ENCODE data around the gene FAT4. TPM values are rescaled to one million over a fixed set of nuclear protein-coding genes. Genes with fewer than 3 reads are reported as not detected.
A peak's percentile ranks its signal among the peaks of the same experiment; 100 is the strongest.

FAT4 gene
- total RNA-seq, 2 donors from 2014 or later: 0.22 to 2.1 TPM

DNA sequence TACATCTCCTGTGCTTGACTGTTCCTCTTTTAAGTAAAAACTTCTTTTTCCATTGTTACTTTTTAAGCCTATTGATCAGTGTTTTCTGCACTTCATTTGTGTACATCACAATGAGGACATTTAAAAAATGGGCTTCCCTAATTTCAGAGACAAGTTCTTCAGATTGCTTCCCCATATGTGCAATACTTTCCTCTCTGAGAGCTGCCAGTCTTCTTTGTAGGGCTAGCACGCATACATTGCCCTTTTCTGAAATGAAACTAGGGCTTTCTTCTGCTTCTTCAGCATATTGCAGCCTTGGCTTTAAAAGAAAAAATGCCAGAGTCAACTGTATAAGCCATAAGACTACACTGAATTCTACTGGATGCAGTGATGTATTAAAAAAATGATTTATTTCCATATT, 37.8 kb downstream of the FAT4 start:
- H3K4me1 ChIP-seq (ENCODE audit: control insufficient read depth, insufficient read depth, low read length): peaks cover 2% of the 10 kb centered on the region
- no peaks in the 10 kb centered on the region for H3K27me3 ChIP-seq (ENCODE audit: control insufficient read depth, insufficient read depth, low read length, poor library complexity, severe bottlenecking)
- H3K4me1 Mint-ChIP-seq: peaks cover 1% of the 10 kb centered on the region
- no peak overlapping the region for H3K27ac ChIP-seq (ENCODE audit: low read depth, low read length)
- H3K27ac Mint-ChIP-seq: no peak overlapping the region
- DNase-seq: no peak
- H3K4me3 ChIP-seq (ENCODE audit: low read length): no peak overlapping the region
- no peaks in the 10 kb centered on the region for H3K36me3 Mint-ChIP-seq (ENCODE audit: low read depth)
- no peaks in the 10 kb centered on the region for H3K9me3 Mint-ChIP-seq
- no peak overlapping the region for H3K4me3 Mint-ChIP-seq
- no peaks in the 10 kb centered on the region for H3K36me3 ChIP-seq (ENCODE audit: control insufficient read depth, insufficient read depth, low read length)
- no peaks in the 10 kb centered on the region for H3K27me3 Mint-ChIP-seq (ENCODE audit: insufficient read depth)
- 98% methylated on average over 1 of the region's 1 CpG; no CpG with 5 or more reads in 1 of the 2 experiments for WGBS, 2 experiments (ENCODE audit: insufficient coverage in 1 of 2, insufficient read length in 1 of 2)
- TF ChIP-seq CTCF (conservative IDR thresholded peaks at IDR 0.05): no peak
- no peak overlapping the region for H3K9ac ChIP-seq (ENCODE audit: extremely low read depth, low read length, poor library complexity, severe bottlenecking)
- no peaks in the 10 kb centered on the region for H3K9me3 ChIP-seq (ENCODE audit: control insufficient read depth, low read length)

DNA sequence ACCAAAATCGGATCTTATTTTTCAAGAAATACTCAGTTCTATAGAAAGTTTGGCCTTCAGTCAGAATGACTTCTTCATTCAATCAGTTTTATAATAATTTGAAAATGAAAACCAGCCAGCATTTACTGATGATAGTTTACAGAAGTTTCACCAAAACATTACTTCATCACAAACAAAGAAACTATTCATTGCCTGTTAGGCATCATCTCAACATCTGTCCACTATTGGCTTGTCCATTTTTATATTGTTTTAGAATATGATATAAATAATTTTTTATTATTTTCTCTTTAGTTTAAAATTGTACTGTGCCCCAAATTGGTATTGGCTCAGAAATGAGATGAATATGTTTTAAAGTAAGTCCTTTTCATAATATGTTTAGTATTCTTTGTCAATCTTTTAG, 38.4 kb downstream of the FAT4 start:
- Mint-ChIP-seq H3K4me1 (peaks cover 5% of the 10 kb centered on the region), H3K36me3 (ENCODE audit: low read depth) (no peaks in the 10 kb centered on the region), H3K4me3 (no peak overlapping the region), H3K27me3 (ENCODE audit: insufficient read depth) (no peaks in the 10 kb centered on the region), H3K9me3 (no peaks in the 10 kb centered on the region), H3K27ac (no peak overlapping the region)
- no peaks in the 10 kb centered on the region for H3K27me3 ChIP-seq (ENCODE audit: control insufficient read depth, insufficient read depth, low read length, poor library complexity, severe bottlenecking)
- H3K27ac ChIP-seq (ENCODE audit: low read depth, low read length): no peak overlapping the region
- no peak overlapping the region for H3K4me3 ChIP-seq (ENCODE audit: low read length)
- WGBS, 2 experiments (ENCODE audit: insufficient coverage in 1 of 2, insufficient read length in 1 of 2): 89% methylated on average over 1 of the region's 1 CpG; no CpG with 5 or more reads in 1 of the 2 experiments
- DNase-seq: no peak
- no peaks in the 10 kb centered on the region for H3K36me3 ChIP-seq (ENCODE audit: control insufficient read depth, insufficient read depth, low read length)
- no peaks in the 10 kb centered on the region for H3K9me3 ChIP-seq (ENCODE audit: control insufficient read depth, low read length)
- no peak for TF ChIP-seq CTCF (conservative IDR thresholded peaks at IDR 0.05)
- H3K4me1 ChIP-seq (ENCODE audit: control insufficient read depth, insufficient read depth, low read length): peaks cover 4% of the 10 kb centered on the region
- no peak overlapping the region for H3K9ac ChIP-seq (ENCODE audit: extremely low read depth, low read length, poor library complexity, severe bottlenecking)

DNA sequence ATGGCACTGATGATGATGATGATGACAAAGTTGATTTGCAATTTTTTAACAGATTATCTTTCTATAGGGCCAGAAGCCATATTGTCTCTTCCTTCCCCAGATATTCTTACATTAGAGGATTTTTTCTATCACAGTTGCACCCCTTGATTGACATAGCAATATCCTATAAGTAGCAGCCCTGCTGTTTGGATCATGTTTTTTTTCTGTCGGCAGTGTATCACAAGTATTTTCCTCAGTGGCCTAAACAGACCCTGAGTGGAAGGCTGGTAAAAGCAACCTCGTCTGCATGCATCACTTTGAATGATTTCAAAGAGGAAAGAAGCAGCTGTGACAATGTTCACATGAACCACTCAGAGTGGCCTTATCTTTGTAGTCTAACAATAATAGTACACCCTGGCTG, 41.0 kb downstream of the FAT4 start:
- Mint-ChIP-seq H3K27me3 (ENCODE audit: insufficient read depth) (no peaks in the 10 kb centered on the region), H3K9me3 (no peaks in the 10 kb centered on the region), H3K36me3 (ENCODE audit: low read depth) (no peaks in the 10 kb centered on the region), H3K4me3 (no peak overlapping the region), H3K4me1 (peaks cover 21% of the 10 kb centered on the region), H3K27ac (no peak overlapping the region)
- Histone ChIP-seq H3K36me3 (ENCODE audit: control insufficient read depth, insufficient read depth, low read length) (no peaks in the 10 kb centered on the region), H3K4me1 (ENCODE audit: control insufficient read depth, insufficient read depth, low read length) (peaks cover 4% of the 10 kb centered on the region), H3K9me3 (ENCODE audit: control insufficient read depth, low read length) (no peaks in the 10 kb centered on the region), H3K27me3 (ENCODE audit: control insufficient read depth, insufficient read depth, low read length, poor library complexity, severe bottlenecking) (no peaks in the 10 kb centered on the region), H3K9ac (ENCODE audit: extremely low read depth, low read length, poor library complexity, severe bottlenecking) (no peak overlapping the region), H3K4me3 (ENCODE audit: low read length) (no peak overlapping the region), H3K27ac (ENCODE audit: low read depth, low read length) (peak overlapping the region; percentile 66)
- no peak for TF ChIP-seq CTCF (conservative IDR thresholded peaks at IDR 0.05)
- DNase-seq: no peak
- 56 to 78% methylated on average over 2 of the region's 2 CpGs for WGBS, 2 experiments (ENCODE audit: insufficient coverage in 1 of 2, insufficient read length in 1 of 2)
